ENCODE measurements around the gene UQCRHL.
"Not testable (repeated sequence)": the region's sequence is repeated elsewhere in the genome, so short reads cannot be mapped to it uniquely, and the experiment has no call there.

UQCRHL gene

GRCh38 chr1:15835205-15835740 lies 27.8 kb upstream of the UQCRHL start:
- peak; percentile 1 to 8 for ATAC-seq

- ATAC-seq: peak; percentile 59
These were observed 27.2 kb upstream of the UQCRHL start for GRCh38 chr1:15834406-15835204.

GRCh38 chr1:15833842-15834405 lies 26.5 kb upstream of the UQCRHL start:
- no peak for ATAC-seq

GRCh38 chr1:15833069-15833679 lies 25.7 kb upstream of the UQCRHL start:
- ATAC-seq: no peak

- no peak for ATAC-seq
These were observed 22.8 kb upstream of the UQCRHL start for GRCh38 chr1:15830258-15830657.

- not testable (repeated sequence) for ATAC-seq
These were observed 21.5 kb upstream of the UQCRHL start for GRCh38 chr1:15828931-15829330.

- not testable (repeated sequence) for ATAC-seq
These were observed 20.1 kb upstream of the UQCRHL start for GRCh38 chr1:15827567-15827966.

- ATAC-seq: no peak
These were observed 19.5 kb upstream of the UQCRHL start for GRCh38 chr1:15826810-15827507.

GRCh38 chr1:15825800-15826199 lies 18.4 kb upstream of the UQCRHL start:
- no peak for ATAC-seq

GRCh38 chr1:15820478-15820877 lies 13.0 kb upstream of the UQCRHL start:
- no peak for ATAC-seq

GRCh38 chr1:15816674-15817073 lies 9.2 kb upstream of the UQCRHL start:
- ATAC-seq: no peak

GRCh38 chr1:15810073-15810472 lies 2.6 kb upstream of the UQCRHL start:
- no peak for ATAC-seq

- ATAC-seq: no peak
These were observed 1.5 kb upstream of the UQCRHL start for GRCh38 chr1:15808955-15809354.

- ATAC-seq: no peak
These were observed 328 bp downstream of the UQCRHL start for GRCh38 chr1:15807121-15807520.

GRCh38 chr1:15804060-15804459 lies 3.4 kb downstream of the UQCRHL start:
- ATAC-seq: no peak

- peak in 1 of 2 donors; percentile 30 for ATAC-seq
These were observed 4.1 kb downstream of the UQCRHL start for GRCh38 chr1:15803380-15803779.

GRCh38 chr1:15802234-15802965 lies 5.0 kb downstream of the UQCRHL start:
- no peak for ATAC-seq

GRCh38 chr1:15799928-15800835 lies 7.3 kb downstream of the UQCRHL start:
- ATAC-seq: no peak

- peak; percentile 61 to 76 for ATAC-seq
These were observed 8.2 kb downstream of the UQCRHL start for GRCh38 chr1:15799004-15799867.
